Stimulated activated memory B cell treated with anti-CD40 and anti-IgM and Interleukin-4, amounts not matched to agents 10 μg/mL and 1 μg/mL and 100 μg/mL, for 72 hours (primary cell): Measurements from ENCODE around the gene CDKL4.

Experiments
- ATAC-seq: fragments of 150-1000 bp; cut with Tn5 transposase; 2 replicates; pipeline ENCODE4 v1.10.0; 2021
- H3K27ac Mint-ChIP-seq: one replicate; pipeline ENCODE4 v1.8.0; 2022; ENCODE audit warnings: mild to moderate bottlenecking, mixed read lengths
- H3K27me3 Mint-ChIP-seq: one replicate; pipeline ENCODE4 v1.8.0; 2022; ENCODE audit warnings: mixed read lengths
- H3K36me3 Mint-ChIP-seq: one replicate; pipeline ENCODE4 v1.8.0; 2022; ENCODE audit warnings: mixed read lengths
- H3K4me1 Mint-ChIP-seq: one replicate; pipeline ENCODE4 v1.8.0; 2022; ENCODE audit warnings: mixed read lengths
- H3K4me3 Mint-ChIP-seq: one replicate; pipeline ENCODE4 v1.8.0; 2022; ENCODE audit warnings: mild to moderate bottlenecking, moderate library complexity, mixed read lengths
- H3K9me3 Mint-ChIP-seq: one replicate; pipeline ENCODE4 v1.8.0; 2022; ENCODE audit warnings: mixed read lengths

CDKL4 gene

GRCh38 chr2:39127973-39128372, 115.8 kb downstream of the CDKL4 start:
- H3K27ac Mint-ChIP-seq = peak overlapping the region; percentile 75
- H3K4me3 Mint-ChIP-seq = peak overlapping the region; percentile 21
- ATAC-seq = peak; percentile 59
- peaks cover 40% of the 10 kb centered on the region for H3K4me1 Mint-ChIP-seq
- H3K36me3 Mint-ChIP-seq = no peaks in the 10 kb centered on the region
- H3K9me3 Mint-ChIP-seq = no peaks in the 10 kb centered on the region
- no peaks in the 10 kb centered on the region for H3K27me3 Mint-ChIP-seq
